HG03521 (cell line): Measurements from ENCODE around the gene TEX30.
"Not testable (repeated sequence)": the region's sequence is repeated elsewhere in the genome, so short reads cannot be mapped to it uniquely, and the experiment has no call there.

Source experiments
- ATAC-seq: cut with Tn5 transposase; IDR thresholded peaks from one replicate; pipeline ENCODE4 v1.9.1; 2021; ENCODE audit warnings: mild to moderate bottlenecking, moderate library complexity; ENCODE audit not compliant: unreplicated experiment

Gene TEX30

DNA sequence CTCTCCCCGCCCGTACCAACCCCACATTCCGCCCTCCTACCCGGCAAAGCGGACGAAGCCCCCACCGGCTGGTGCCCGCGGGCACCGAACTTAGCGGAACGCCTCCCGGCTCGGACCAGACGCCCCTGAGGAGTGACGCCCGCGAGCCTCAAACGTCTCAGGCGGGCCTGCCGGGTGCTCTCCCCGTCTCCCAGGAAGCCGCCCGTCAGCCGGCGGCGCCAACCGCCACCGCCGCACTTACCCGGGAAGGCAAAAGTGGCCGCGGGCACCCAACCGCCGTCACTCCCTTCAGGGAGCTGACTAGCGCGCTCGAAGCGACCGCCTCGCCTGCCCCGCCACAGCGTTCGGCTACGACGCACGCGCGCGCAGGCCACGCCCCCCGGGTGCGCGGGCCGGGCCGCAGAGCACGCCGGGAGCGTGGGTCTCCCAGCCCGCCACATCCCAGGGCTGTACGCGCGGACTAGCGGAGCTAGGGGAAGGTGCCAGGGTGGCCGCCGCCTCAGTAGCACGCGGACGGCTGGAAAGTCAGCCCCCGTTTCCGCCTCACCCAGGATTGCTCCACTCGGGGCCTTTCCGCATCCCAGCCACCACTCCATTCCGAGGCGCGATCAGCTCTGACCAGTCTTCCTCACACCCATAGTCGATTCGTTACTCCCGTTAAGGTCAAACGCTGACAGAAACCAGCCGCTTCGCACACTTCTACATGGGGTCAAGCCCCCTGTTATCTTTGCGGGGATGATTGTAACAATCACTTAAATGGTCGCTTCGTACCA is at the start of gene TEX30:
TEX30 (minus strand) TSS at position 346 of the 773 bp plus-strand sequence. CDS start 3,760 bp downstream, outside the sequence.
- peak; percentile 92 for ATAC-seq

DNA sequence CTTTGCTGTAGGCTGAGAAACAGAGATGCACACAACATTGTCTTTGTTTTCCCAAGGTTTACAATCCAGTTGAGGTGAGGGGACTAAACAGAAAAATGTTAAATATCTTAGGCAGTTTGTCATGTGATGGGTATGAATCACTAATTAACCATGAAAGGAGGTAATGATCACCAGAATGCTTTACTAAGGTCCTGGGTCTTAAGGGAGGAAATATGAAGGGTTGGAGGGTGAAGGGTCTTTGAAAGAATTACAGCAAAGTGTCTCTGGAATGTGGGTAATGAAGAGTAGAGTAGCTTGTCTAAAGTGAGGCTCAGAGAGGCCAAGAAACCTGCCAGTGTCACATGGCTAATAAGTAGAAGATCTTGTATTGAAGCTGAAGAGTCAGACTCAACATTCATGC is 44.3 kb upstream of the TEX30 start:
- no peak for ATAC-seq

DNA sequence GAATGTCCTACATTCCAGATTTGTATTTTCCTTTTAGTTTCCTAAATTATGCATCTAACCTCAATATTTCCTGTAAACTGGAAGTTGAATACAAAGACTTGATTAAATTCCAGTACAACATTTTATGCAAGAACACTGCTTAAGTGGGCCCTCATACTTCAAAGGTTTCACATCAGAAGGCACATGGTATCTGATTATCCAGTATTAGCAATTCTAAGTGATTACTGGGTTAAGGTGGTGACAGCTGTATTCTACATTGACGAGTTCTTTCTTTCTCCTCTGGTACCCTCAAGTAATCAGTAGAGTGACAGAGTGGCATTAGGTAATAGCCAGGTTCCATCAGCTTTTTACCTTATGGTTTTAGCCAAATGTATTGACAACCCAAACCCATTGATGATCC is 43.7 kb upstream of the TEX30 start:
- ATAC-seq, result no peak

DNA sequence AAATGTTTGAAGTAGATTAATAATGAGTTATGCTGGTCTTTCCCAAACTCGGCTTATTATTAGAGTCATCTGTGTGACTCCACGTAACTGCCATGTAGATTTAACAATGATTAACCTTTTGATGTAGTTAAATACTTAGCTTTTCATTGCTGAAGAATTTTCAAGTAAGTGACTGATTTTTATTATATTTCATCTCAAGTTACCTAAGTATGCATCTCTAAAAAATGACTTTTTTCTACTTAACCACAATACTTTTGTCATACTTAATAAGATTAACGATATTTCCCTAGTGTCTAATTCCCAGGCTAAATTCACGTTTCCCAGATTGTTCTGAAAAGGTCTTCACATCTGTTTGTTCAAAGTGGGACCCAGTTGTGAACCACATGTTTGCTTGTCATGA is 43.1 kb upstream of the TEX30 start:
- no peak for ATAC-seq

DNA sequence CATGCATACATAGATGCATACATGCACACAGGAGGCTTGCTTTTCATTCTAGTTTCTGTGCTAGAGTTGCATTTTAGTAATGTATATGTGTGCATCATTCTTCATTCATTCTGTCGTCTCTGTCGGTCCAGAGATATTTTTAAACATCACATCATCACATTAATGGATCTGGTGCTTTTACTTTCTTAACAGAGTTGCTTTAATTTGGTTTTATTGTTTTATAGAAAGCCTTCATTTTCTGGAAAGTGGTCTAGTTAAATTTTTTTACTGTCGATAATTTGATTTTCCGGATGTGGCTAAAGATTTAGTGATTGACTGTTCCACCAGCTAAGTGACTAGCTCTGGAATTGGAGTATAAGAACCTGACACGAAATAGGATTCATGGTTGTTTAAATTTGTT is 42.2 kb upstream of the TEX30 start:
- no peak for ATAC-seq

DNA sequence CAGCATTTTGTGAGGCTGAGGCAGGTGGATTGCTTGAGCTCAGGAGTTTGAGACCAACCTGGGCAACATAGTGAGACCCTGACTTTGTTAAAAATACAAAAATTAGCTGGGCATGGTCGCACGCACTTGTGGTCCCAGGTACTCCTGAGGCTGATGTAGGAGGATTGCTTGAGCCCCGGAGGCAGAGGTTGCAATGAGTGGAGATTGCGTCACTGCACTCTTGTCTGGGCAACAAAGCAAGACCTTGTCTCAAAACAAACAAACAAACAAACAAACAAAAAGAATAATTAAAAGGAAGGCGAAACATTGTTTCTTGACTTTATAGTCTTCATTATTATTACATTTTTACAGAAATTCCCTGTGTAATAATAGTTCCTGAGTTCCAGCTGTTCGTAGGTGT is 41.2 kb upstream of the TEX30 start:
- no peak for ATAC-seq

DNA sequence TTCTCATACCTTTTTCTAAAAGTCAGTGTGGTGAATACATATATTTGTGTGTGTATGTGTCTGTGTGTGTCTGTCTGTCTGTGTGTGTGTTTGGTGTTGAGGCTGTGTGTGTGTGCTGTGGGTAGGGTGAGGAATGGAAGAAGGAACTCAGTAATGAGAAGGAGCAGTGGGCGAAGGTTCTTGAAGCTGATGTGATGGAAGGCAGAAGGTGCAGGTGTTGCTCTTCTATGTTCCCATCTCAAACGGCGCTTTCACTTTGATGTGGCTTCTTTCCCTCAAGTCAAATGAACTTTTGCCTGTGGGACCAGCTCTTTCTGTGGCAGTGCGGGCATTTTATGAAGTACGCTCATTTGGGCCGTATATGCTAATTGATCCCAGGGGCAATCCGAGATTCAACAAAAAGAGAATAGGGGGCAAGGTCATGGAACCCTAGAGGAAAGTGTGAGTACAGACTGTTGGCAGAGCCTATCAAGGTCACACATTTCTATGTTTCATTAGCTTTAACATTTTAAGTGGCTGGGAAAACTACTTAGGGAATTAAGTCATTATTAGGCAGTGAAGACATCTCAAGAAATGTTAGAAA is 40.5 kb upstream of the TEX30 start:
- ATAC-seq, result no peak

DNA sequence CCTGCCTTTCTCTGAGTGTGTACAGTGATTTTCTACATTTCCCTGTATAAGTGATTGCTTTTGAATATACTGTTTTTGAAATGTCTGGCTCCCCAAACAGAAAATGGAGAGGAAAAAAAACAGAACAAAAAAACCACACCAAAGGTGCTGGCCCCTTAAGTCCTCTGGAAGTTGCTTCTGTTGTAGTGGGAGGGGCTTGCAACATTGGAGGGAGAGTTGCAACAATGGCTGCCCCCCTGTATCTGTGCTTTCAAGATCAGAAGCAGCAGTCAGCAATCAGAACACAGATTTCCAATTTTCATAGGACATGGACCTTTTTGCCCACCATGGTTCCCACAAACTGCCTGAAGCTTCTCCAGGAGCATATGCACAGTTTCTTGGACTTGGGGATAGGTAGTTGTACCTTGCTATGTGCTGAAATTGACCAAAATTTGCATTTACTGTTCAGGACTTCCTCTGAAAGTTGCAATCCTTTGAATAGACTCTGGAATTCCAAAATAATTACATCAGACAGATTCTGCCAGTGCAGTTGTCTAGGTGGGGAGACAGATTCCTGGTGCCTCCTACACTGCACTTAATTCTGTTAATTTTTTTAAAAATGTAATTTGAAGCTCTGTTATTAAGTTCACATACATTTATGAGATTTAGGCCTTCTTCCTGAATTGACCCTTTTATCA is 39.2 kb upstream of the TEX30 start:
- ATAC-seq, result no peak

DNA sequence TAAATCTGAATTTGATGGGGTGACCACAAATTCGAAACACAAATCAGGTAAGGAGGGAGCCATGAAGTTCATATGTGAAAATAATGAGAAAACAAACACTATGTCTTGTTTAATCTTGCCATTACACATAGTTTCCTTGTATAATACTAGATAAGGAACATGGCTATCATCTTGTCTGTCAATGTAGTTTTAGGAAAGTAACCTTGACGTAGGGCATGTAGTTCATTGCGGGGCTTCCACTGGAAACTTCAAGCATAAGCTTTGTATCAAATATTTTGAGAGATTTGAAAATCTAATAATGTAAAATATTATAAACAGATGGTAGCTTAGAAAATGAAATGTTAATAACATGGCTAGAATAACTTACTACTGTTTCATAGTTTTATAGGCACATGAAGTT is 34.1 kb upstream of the TEX30 start:
- ATAC-seq, result no peak

DNA sequence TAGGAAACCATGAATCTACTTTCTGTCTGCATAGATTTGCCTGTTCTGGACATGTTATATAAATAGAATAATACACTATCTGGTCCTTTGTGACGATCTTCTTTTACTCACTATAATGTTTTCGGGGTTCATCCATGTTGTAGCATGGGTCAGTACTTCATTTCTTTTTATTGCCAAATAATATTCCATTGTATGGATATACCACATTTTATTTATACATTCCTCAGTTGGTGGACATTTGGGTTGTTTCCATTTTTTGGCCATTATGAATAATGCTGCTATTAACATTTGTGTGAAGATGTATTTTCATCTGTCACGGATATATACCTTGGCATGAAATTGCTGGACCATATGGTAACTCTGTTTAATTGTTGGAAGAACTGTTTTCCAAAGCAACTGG is 32.1 kb upstream of the TEX30 start:
- no peak for ATAC-seq

DNA sequence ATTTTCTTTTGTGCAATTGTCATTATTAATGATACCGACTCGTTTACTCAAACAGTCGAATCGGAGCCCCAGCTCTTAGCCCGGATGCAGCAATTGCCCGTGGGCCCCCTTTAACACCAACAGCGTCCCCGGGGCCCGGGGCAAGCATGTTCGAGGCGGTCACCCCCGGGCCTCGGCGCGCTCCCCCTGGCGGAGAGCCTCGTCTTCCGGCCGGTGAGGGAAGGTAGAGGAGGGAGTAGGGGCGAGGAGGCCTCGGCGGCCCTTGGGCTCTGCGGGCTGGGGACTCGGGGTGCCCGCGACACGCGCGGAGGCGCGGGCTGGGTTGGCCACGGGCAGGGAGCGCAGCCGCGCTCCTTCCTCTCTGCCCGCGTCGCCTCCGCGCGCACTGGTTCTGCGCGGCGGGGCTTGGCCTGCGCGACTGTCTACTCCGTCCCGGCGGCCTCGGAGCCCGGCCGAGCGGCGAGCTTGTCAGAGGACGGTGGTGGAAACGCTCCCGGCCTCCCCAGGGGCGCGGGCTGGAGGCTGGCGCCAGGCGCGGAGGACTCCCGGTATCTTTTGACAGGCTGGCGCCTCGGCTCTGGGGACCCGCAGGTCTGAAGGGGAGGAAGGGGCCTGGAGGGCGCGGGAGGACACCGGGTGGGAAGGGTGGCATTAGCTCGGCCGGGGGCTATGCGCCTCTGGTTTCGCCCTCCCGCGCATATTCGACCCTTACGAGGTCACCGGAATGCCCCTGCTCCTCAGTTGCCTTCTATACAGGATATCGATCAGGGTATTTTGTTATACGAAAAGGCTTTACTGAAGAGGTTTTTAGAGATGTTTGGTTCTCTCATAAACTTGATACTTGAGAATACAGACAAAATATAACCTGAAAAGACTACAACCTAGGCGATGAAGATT is 26.8 kb upstream of the TEX30 start:
- ATAC-seq, result peak; percentile 72

DNA sequence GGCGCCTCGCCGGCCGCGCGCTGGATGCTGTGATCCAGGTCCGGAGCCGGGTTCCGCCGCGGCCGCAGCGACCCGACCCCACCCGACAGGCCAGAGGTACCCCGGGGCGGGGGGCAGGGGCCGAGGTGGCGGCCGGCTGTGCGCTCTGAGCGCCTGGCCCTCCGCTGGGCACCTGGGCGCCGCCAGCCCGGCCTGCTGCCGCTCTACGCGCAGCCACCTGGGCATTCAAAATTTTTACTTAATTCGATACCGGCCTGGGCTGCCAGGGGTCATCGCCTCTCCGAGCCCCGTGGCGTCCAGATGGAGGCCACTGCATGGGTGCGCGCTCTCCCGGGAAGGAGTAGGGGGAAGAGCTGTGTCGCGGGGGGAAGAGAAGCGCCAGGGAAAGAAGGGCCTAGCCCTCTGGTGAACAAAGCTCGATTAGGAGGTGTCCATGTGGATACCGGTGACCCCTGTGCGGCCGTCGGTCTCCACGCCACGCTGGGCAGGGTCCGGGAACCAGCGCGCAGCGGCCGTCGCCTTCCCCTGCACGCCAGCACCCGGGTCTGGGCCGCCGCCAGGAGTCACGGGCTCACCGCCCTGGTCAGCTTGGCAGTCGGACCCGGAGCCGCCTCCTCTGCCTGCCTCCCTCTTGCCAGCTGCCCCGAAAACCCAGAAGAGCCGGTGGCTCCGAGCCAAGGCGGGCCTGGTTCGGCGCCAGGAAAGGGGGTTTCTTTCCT is 26.0 kb upstream of the TEX30 start:
- peak; percentile 2 for ATAC-seq

DNA sequence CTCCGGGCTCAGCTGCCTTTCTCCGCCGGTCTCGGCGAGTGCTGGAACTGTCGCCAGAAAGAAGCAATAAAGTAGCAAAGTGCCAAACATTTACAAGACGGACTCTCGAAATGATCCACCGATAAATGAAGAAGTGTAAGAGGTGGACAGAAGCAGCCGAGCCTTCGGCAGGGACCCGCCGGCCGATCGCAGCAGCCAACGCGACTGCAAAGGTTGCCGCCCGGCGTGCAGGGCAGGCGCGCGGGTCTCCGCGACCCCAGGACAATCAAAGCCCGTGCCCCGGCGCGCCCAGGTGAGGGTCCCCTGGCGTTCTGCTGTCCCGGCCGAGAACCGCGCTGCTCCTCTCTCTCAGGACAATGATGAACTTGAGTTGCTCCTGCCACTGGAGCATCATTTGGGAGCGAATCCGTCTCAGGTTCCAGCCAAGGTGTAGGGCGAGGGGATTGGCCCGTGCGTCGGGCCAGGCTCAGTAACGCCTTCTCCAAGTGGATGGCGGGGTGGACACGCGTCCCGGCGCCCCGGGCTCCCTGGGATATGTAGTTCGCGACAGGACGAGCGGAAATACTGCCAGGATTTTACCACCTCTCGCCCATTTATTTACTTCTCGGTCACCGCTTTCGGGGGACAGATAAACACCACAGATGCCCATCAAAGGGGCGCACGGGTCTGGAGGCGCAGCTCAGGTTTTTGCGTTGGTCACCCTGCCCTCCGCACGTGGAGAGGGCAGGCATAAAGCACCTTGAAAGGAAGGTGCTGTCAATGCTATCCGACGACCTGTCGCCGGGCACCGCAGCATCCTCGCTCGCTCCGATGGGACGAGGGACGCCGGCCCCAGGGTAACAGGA is 25.2 kb upstream of the TEX30 start, which contains the start of the genes BIVM and POGLUT2:
BIVM (plus strand) TSS at position 539 of the 845 bp plus-strand sequence. CDS start 8,149 bp downstream, outside the sequence.
POGLUT2 (minus strand) TSS at position 396 of the 845 bp plus-strand sequence; CDS start at position 90, 306 bp downstream.
- ATAC-seq, result peak; percentile 81

DNA sequence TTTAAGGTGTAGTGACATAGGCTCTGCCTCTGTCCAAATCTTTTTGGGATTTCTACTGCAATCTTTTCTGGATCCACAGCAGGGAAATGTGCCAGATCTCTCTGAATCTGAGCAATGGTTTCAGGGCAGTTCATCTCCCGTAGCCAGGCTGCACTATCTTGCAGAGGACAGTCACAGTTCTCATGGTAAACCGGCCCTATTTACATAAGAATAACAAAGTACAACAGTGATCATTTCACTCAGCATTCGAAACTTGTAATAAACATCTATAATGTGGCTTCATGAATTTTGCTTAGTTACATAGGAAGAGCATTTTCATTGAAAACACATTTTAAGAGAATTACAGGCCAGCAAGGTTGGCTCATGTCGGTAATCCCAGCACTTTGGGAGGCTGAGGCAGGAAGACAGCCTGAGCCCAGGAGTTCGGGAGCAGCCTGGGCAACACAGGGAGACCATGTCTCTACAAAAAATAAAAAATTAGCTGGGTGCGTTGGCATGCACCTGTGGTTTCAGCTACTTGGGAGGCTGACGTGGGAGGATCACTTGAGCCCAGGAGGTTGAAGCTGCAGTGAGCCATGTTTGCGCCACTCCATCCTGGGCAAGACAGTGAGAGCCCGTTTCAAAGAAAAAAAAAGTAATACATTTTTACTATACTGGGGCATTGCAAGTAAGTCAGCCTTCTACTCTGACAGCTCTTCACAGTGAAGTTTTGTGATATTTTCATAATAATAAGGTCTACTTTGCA is 20.2 kb upstream of the TEX30 start:
- no peak for ATAC-seq

DNA sequence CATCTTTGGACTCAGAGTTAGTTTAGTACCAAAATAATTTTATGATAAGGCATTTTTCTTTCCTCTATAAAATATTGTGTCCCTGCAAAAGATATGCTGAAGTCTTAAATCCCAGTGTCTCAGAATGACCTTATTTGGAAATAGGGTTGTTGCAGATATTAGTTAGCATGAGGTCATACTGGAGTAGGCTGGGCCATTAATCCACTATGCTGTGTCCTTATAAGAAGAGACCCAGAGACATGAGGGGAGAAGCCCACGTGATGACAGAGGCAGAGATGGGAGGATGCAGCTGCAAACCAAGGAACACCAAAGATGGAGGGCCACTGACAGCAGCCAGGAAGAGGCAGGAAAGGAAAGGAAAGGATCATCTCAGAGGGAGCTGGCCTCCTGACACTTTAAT is 18.8 kb upstream of the TEX30 start:
- no peak for ATAC-seq

DNA sequence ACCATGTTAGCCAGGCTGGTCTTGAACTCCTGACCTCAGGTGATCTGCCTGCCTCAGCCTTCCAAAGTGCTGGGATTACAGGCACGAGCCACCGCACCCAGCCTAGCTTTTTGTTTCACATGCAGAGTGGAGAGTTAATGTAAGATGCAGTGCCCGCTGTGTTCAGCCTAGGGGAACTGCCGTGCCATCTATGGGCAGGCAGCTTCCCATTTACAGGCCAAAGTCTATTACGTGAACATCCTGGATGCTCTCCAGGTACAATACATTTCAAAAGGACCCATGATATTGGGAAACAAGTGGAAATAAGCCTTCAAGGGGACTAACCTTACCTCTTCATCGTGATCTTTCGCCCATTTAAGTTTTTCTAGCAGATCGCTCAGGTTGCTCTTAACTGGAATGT is 15.1 kb upstream of the TEX30 start:
- no peak for ATAC-seq

DNA sequence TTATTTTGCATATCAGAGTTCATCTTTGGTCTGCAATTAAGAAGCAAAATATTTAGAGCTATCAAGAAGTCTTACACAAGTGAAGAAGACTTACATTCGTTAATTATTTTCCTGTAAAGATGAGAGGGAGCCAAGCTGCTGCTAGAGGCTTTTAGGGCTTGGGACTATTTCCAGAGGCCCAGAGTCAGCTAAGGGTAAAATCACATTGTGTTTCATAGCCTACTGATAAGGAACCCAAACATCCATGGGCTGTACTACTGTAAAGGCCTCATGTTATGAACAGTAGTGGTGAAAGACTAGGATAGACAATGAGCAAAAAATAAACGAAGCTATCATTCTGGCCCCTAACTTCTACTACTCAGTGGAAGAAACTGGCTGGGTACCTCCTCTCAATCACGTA is 10.9 kb upstream of the TEX30 start:
- no peak for ATAC-seq

DNA sequence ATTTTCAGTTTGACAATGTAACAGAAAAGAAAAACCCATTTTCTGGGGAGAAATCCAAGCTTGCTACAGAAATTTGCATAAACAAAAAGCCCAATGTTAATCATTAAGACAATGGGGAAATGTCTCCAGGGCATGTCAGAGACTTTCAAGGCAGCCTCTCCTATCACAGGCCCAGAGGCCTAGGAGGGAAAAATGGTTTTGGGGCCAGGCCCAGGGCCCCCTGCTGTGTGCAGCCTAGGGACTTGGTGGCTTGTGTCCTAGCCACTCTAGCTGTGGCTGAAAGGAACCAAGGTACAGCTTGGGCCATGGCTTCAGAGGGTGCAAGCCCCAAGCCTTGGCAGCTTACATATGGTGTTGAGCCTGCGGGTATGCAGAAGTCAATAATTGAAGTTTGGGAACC is 8.0 kb upstream of the TEX30 start:
- no peak for ATAC-seq

DNA sequence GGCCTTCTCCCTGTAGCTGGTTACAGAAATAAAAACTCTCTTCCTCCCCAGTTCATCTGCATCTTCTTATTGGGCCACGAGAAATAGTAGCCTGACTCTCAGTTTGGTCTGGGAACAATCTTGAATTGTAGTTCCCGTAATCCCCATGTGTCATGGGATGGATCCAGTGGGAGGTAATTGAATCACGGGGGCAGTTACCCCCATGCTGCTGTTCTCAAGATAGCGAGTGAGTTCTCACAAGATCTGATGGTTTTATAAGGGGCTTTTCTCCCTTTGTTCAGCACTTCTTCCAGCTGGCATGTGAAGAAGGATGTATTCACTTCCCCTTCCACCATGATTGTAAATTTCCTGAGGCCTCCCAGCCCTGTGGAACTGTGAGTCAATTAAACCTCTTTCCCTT is 7.1 kb upstream of the TEX30 start:
- not testable (repeated sequence) for ATAC-seq
